HepG2 (cell line): ENCODE results near the gene WNT3A. TPM values are rescaled to one million over a fixed set of nuclear protein-coding genes. Genes with fewer than 3 reads are reported as not detected.

Experiments
- ATF4 ChIP-seq, 2 experiments: fragments of 450-650 bp in 1 of 2; sonication (generic) in 1 of 2; formaldehyde crosslinking; IDR thresholded peaks; 2 replicates each; pipeline versions ENCODE4 v1.5.0 to v1.8.0; 2020 to 2022; ENCODE audit warnings: mild to moderate bottlenecking in 1 of 2, missing genetic modification reagents in 1 of 2
- BCL6 ChIP-seq: IDR thresholded peaks from 2 replicates; pipeline ENCODE4 v1.6.1; 2016; ENCODE audit warnings: missing genetic modification reagents, missing compliant biosample characterization
- E2F5 ChIP-seq: sonication (generic); formaldehyde crosslinking; conservative IDR thresholded peaks from 2 replicates; pipeline ENCODE4 v1.4.0; 2020; ENCODE audit warnings: missing genetic modification reagents
- ETV5 ChIP-seq: IDR thresholded peaks from 2 replicates; pipeline ENCODE4 v1.6.1; 2018; ENCODE audit warnings: missing biosample characterization, missing genetic modification reagents, inconsistent platforms, borderline replicate concordance
- FOXJ3 ChIP-seq: sonication (generic); formaldehyde crosslinking; IDR thresholded peaks from 2 replicates; pipeline ENCODE4 v1.4.0; 2020; ENCODE audit warnings: missing genetic modification reagents, mild to moderate bottlenecking, borderline replicate concordance
- HNF4A ChIP-seq: sonication (generic); formaldehyde crosslinking; IDR thresholded peaks from 2 replicates; pipeline ENCODE4 v1.4.0; 2020; ENCODE audit warnings: missing genetic modification reagents
- HNRNPK ChIP-seq: fragments of 200-400 bp; formaldehyde crosslinking; IDR thresholded peaks from 2 replicates; pipeline ENCODE4 v1.6.1; 2018; ENCODE audit warnings: low read length, low read depth, moderate library complexity, mild to moderate bottlenecking; ENCODE audit not compliant: poor library complexity, severe bottlenecking
- MXI1 ChIP-seq: IDR thresholded peaks from 3 replicates; pipeline ENCODE4 v1.6.1; 2012; ENCODE audit warnings: low read depth, low read length, inconsistent platforms, borderline replicate concordance
- NFKBIZ ChIP-seq: IDR thresholded peaks from 2 replicates; pipeline ENCODE4 v1.6.1; 2018; ENCODE audit warnings: missing genetic modification reagents, missing compliant biosample characterization
- NRL ChIP-seq: sonication (generic); formaldehyde crosslinking; IDR thresholded peaks from 2 replicates; pipeline ENCODE4 v1.5.0; 2020; ENCODE audit warnings: missing genetic modification reagents, mild to moderate bottlenecking, moderate library complexity, borderline replicate concordance
- SPEN ChIP-seq: sonication (generic); formaldehyde crosslinking; IDR thresholded peaks from 2 replicates; pipeline ENCODE4 v1.5.1; 2020; ENCODE audit warnings: low read depth, mild to moderate bottlenecking, missing genetic modification reagents
- ZHX2 ChIP-seq, 2 experiments: sonication (generic) in 1 of 2; formaldehyde crosslinking in 1 of 2; IDR thresholded peaks; 2 replicates each; pipeline versions ENCODE4 v1.6.1 to v1.9.0; 2014 to 2022; ENCODE audit warnings: antibody characterized with exemption in 1 of 2, borderline replicate concordance in 1 of 2, inconsistent platforms in 1 of 2, low read depth in 1 of 2, missing genetic modification reagents in 1 of 2
- ZNF274 ChIP-seq: sonication (generic); formaldehyde crosslinking; IDR thresholded peaks from 2 replicates; pipeline ENCODE4 v1.5.1; 2020; ENCODE audit warnings: mild to moderate bottlenecking, missing genetic modification reagents
- ZNF556 ChIP-seq: sonication (generic); formaldehyde crosslinking; IDR thresholded peaks from 2 replicates; pipeline ENCODE4 v1.4.0; 2020; ENCODE audit warnings: mild to moderate bottlenecking, missing genetic modification reagents, borderline replicate concordance
- ZNF577 ChIP-seq: sonication (generic); formaldehyde crosslinking; IDR thresholded peaks from 2 replicates; pipeline ENCODE4 v1.4.0; 2020; ENCODE audit warnings: mild to moderate bottlenecking, low read depth, missing genetic modification reagents, borderline replicate concordance
- ZNF788 ChIP-seq: sonication (generic); formaldehyde crosslinking; IDR thresholded peaks from 2 replicates; pipeline ENCODE4 v1.5.0; 2020; ENCODE audit warnings: mild to moderate bottlenecking, missing genetic modification reagents, borderline replicate concordance
- ZSCAN20 ChIP-seq: sonication (generic); formaldehyde crosslinking; IDR thresholded peaks from 2 replicates; pipeline ENCODE4 v1.4.0; 2020; ENCODE audit warnings: missing genetic modification reagents, mild to moderate bottlenecking, borderline replicate concordance
- polyA plus RNA-seq, 8 experiments: library from polyadenylated mRNA; depleted of rRNA in 3 of 8; stranded (reverse) in 7 of 8; unstranded in 1 of 8; fragments of >200 nt; fragmentation: Illumina TruSeq in 4 of 8; extraction: Trizol in 4 of 8; gene quantifications; 2 replicates each; pipeline versions ENCODE4 v1.2.1 to v1.2.3, GENCODE V29; 2011 to 2016; ENCODE audit warnings: low read depth in 4 of 8, missing spikeins in 1 of 8, mixed read lengths in 1 of 8; ENCODE audit not compliant: insufficient read depth in 1 of 8
- total RNA-seq, 5 experiments: library from RNA; depleted of rRNA; stranded (reverse); fragments of >200 nt; fragmentation: Illumina TruSeq; extraction: Trizol; gene quantifications; 2 replicates each; pipeline ENCODE4 v1.2.3, GENCODE V29; 2016; ENCODE audit warnings: low read depth in 1 of 5

WNT3A gene
- total and polyA plus RNA-seq, 2 of the 13 experiments (the other 11 are each of a cell fraction or from before 2014, with no cell fraction given), result not detected

GRCh38 chr1:228102791-228103620 is 96.2 kb downstream of the WNT3A start, which contains the start of gene C1orf35 (continued):
- peak; percentile 57 for TF ChIP-seq ZNF556 (CRISPR knock-in tag)
- peak; percentile 17; the same call in 1 of the 2 replicates for TF ChIP-seq HNF4A (CRISPR knock-in tag)
- no peak for TF ChIP-seq HNRNPK
- TF ChIP-seq NRL (CRISPR knock-in tag), result peak; percentile 75
- peak; percentile 94 for TF ChIP-seq ZHX2 (IDR thresholded peaks at IDR 0.05; ENCODE audit: low read depth)
- 0 out of 2 replicates have a peak, but pooled peaks have one; percentile 47 for TF ChIP-seq ZHX2 (CRISPR knock-in tag; IDR thresholded peaks at IDR 0.05; ENCODE audit: borderline replicate concordance)
- peak; percentile 99 for TF ChIP-seq SPEN (CRISPR knock-in tag)
- 0 out of 2 replicates have a peak, but pooled peaks have one; percentile 20 for TF ChIP-seq ZNF577 (CRISPR knock-in tag)
- peak; percentile 68; the same call in 1 of the 2 replicates for TF ChIP-seq ZSCAN20 (CRISPR knock-in tag)
- no peak for TF ChIP-seq FOXJ3 (CRISPR knock-in tag)
- peak; percentile 57; the same call in 1 of the 3 replicates for TF ChIP-seq MXI1
- peak; percentile 37; the same call in 1 of the 2 replicates for TF ChIP-seq ZNF274 (CRISPR knock-in tag)
- TF ChIP-seq BCL6 (CRISPR knock-in tag), result peak; percentile 27
- peak; percentile 94 for TF ChIP-seq E2F5 (CRISPR knock-in tag)
- TF ChIP-seq ETV5, result peak; percentile 71
- 0 out of 2 replicates have a peak, but pooled peaks have one; percentile 66 for TF ChIP-seq NFKBIZ
- TF ChIP-seq ATF4 (CRISPR knock-in tag; IDR thresholded peaks at IDR 0.05), result peak in 1 of 2 experiments; percentile 65; a peak in 1 of 4 replicates
- TF ChIP-seq ZNF788 (CRISPR knock-in tag), result peak; percentile 92; the same call in 1 of the 2 replicates
- TF ChIP-seq, all 625 proteins: peak for 334
